PFSK-1 (cell line): ENCODE data around the gene DNAH6.

Experiments used
- FOXP2 ChIP-seq: optimal IDR thresholded peaks from 2 replicates; pipeline ENCODE3; 2011; ENCODE audit warnings: borderline replicate concordance, control low read depth, inconsistent platforms; ENCODE audit not compliant: insufficient read depth; ENCODE audit errors: extremely low read length, extremely low read depth
- POLR2AphosphoS5 ChIP-seq: IDR thresholded peaks from 2 replicates; pipeline ENCODE4 v1.6.1; 2012; ENCODE audit warnings: low read depth, mild to moderate bottlenecking, control low read depth, low read length, moderate library complexity
- REST ChIP-seq, 2 experiments: IDR thresholded peaks; 2 replicates each; pipeline versions ENCODE4 v1.6.1 to v1.8.0; 2011 to 2012; ENCODE audit warnings: low read depth in 2 of 2, low read length in 2 of 2, control low read depth in 1 of 2, inconsistent platforms in 1 of 2, mild to moderate bottlenecking in 1 of 2, moderate library complexity in 1 of 2; ENCODE audit not compliant: insufficient read depth in 1 of 2
- SIN3A ChIP-seq: IDR thresholded peaks from 2 replicates; pipeline ENCODE4 v1.6.1; 2012; ENCODE audit warnings: mild to moderate bottlenecking, low read length, moderate library complexity, borderline replicate concordance; ENCODE audit not compliant: insufficient read depth
- TAF1 ChIP-seq: IDR thresholded peaks from 2 replicates; pipeline ENCODE4 v1.6.1; 2012; ENCODE audit warnings: low read length, control low read depth, borderline replicate concordance; ENCODE audit not compliant: insufficient read depth

DNAH6 gene

GRCh38 chr2:84526562-84526961 is 10.3 kb downstream of the DNAH6 start:
- no peak for TF ChIP-seq FOXP2
- no peak for TF ChIP-seq POLR2AphosphoS5
- TF ChIP-seq TAF1, result no peak
- TF ChIP-seq SIN3A, result no peak

GRCh38 chr2:84527137-84528129 is 11.1 kb downstream of the DNAH6 start:
- TF ChIP-seq TAF1 (no peak), SIN3A (no peak), POLR2AphosphoS5 (no peak), FOXP2 (no peak), REST (IDR thresholded peaks at IDR 0.05; ENCODE audit: insufficient read depth in 1 of 2, low read depth in 2 of 2, low read length in 2 of 2) (no peak)

- TF ChIP-seq FOXP2, result no peak
- TF ChIP-seq TAF1, result no peak
- no peak for TF ChIP-seq POLR2AphosphoS5
- TF ChIP-seq SIN3A, result no peak
- TF ChIP-seq REST (IDR thresholded peaks at IDR 0.05; ENCODE audit: insufficient read depth in 1 of 2, low read depth in 2 of 2, low read length in 2 of 2), result no peak
These were observed 16.0 kb downstream of the DNAH6 start for GRCh38 chr2:84532291-84532690.

- TF ChIP-seq FOXP2 (no peak), POLR2AphosphoS5 (no peak), REST (IDR thresholded peaks at IDR 0.05; ENCODE audit: insufficient read depth in 1 of 2, low read depth in 2 of 2, low read length in 2 of 2) (no peak), TAF1 (no peak), SIN3A (no peak)
These were observed 17.9 kb downstream of the DNAH6 start for GRCh38 chr2:84534225-84534624.

GRCh38 chr2:84537251-84537650 is 21.0 kb downstream of the DNAH6 start:
- TF ChIP-seq FOXP2, result no peak
- no peak for TF ChIP-seq SIN3A
- TF ChIP-seq TAF1, result no peak

GRCh38 chr2:84539729-84540128 is 23.4 kb downstream of the DNAH6 start:
- TF ChIP-seq SIN3A (no peak), TAF1 (no peak), FOXP2 (no peak), REST (IDR thresholded peaks at IDR 0.05; ENCODE audit: insufficient read depth in 1 of 2, low read depth in 2 of 2, low read length in 2 of 2) (no peak), POLR2AphosphoS5 (no peak)
